Measurements from ENCODE around the gene ELF2. TPM values are rescaled to one million over a fixed set of nuclear protein-coding genes. Genes with fewer than 3 reads are reported as not detected.

ELF2 gene
- polyA plus RNA-seq, 1 donor from 2014 or later = 105 TPM

DNA sequence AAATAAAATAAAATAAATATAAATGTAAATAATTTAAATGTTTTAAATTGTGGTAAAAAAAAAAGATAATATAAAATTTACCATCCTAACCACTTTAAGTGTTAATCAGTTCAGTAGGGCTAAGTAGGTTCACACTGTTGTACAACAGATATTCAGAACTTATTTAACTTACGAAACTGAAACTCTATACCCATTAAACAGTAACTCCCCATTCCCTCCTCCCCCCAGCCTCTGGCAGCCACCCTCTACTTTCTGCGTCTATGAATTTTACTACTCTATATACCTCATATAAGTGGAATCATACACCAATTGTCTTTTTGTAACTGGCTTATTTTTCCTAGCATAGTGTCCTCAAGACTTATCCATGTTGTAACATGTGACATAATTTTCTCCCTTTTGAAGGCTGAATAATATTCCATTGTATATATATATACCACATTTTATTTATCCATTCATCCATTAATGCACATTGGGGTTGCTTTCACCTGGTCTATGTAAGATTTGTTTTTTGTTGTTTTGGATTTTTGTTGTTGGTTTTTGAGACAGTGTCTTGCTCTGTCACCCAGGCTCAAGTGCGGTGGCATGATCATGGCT, 32.5 kb upstream of the ELF2 start:
- no peaks in the 10 kb centered on the region for H3K27me3 ChIP-seq (ENCODE audit: insufficient read depth, low read depth, low read length)
- no peak overlapping the region for H3K9ac ChIP-seq (ENCODE audit: low read length)
- H4K20me1 ChIP-seq (ENCODE audit: insufficient read depth) = no peaks in the 10 kb centered on the region
- H3K9me2 ChIP-seq (ENCODE audit: insufficient read depth, low read length) = no peaks in the 10 kb centered on the region
- no peak overlapping the region for H3K27ac ChIP-seq (ENCODE audit: low read length)
- H3K9me3 ChIP-seq (ENCODE audit: low read length) = no peaks in the 10 kb centered on the region
- no peak overlapping the region for H3K4me2 ChIP-seq (ENCODE audit: low read length)
- no peaks in the 10 kb centered on the region for H3K79me2 ChIP-seq (replicated peaks; ENCODE audit: insufficient read depth, low read length)
- H3K4me3 ChIP-seq (ENCODE audit: low read length) = no peak overlapping the region
- H3K36me3 ChIP-seq (ENCODE audit: insufficient read depth, low read length) = no peaks in the 10 kb centered on the region
- TF ChIP-seq EZH2 (IDR thresholded peaks at IDR 0.05; ENCODE audit: borderline replicate concordance, insufficient read depth, low read length, poor library complexity, severe bottlenecking) = no peak
- TF ChIP-seq POLR2AphosphoS5 (IDR thresholded peaks at IDR 0.05) = no peak
- TF ChIP-seq EP300 (conservative IDR thresholded peaks at IDR 0.05; ENCODE audit: poor library complexity, severe bottlenecking) = no peak
- TF ChIP-seq MXI1 (conservative IDR thresholded peaks at IDR 0.05; ENCODE audit: poor library complexity, severe bottlenecking) = no peak
- TF ChIP-seq TAF1 (IDR thresholded peaks at IDR 0.05; ENCODE audit: low read depth) = no peak
- TF ChIP-seq, protein P1, sequence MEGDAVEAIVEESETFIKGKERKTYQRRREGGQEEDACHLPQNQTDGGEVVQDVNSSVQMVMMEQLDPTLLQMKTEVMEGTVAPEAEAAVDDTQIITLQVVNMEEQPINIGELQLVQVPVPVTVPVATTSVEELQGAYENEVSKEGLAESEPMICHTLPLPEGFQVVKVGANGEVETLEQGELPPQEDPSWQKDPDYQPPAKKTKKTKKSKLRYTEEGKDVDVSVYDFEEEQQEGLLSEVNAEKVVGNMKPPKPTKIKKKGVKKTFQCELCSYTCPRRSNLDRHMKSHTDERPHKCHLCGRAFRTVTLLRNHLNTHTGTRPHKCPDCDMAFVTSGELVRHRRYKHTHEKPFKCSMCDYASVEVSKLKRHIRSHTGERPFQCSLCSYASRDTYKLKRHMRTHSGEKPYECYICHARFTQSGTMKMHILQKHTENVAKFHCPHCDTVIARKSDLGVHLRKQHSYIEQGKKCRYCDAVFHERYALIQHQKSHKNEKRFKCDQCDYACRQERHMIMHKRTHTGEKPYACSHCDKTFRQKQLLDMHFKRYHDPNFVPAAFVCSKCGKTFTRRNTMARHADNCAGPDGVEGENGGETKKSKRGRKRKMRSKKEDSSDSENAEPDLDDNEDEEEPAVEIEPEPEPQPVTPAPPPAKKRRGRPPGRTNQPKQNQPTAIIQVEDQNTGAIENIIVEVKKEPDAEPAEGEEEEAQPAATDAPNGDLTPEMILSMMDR (IDR thresholded peaks at IDR 0.05; ENCODE audit: poor library complexity, severe bottlenecking) = no peak
- no peak for TF ChIP-seq SMC3 (conservative IDR thresholded peaks at IDR 0.05; ENCODE audit: poor library complexity)
- TF ChIP-seq RAD21 (conservative IDR thresholded peaks at IDR 0.05) = no peak
- TF ChIP-seq, protein P2, sequence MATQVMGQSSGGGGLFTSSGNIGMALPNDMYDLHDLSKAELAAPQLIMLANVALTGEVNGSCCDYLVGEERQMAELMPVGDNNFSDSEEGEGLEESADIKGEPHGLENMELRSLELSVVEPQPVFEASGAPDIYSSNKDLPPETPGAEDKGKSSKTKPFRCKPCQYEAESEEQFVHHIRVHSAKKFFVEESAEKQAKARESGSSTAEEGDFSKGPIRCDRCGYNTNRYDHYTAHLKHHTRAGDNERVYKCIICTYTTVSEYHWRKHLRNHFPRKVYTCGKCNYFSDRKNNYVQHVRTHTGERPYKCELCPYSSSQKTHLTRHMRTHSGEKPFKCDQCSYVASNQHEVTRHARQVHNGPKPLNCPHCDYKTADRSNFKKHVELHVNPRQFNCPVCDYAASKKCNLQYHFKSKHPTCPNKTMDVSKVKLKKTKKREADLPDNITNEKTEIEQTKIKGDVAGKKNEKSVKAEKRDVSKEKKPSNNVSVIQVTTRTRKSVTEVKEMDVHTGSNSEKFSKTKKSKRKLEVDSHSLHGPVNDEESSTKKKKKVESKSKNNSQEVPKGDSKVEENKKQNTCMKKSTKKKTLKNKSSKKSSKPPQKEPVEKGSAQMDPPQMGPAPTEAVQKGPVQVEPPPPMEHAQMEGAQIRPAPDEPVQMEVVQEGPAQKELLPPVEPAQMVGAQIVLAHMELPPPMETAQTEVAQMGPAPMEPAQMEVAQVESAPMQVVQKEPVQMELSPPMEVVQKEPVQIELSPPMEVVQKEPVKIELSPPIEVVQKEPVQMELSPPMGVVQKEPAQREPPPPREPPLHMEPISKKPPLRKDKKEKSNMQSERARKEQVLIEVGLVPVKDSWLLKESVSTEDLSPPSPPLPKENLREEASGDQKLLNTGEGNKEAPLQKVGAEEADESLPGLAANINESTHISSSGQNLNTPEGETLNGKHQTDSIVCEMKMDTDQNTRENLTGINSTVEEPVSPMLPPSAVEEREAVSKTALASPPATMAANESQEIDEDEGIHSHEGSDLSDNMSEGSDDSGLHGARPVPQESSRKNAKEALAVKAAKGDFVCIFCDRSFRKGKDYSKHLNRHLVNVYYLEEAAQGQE (IDR thresholded peaks at IDR 0.05; ENCODE audit: borderline replicate concordance) = no peak
- no peak overlapping the region for H2AFZ ChIP-seq (ENCODE audit: low read depth, low read length)
- no peaks in the 10 kb centered on the region for H3F3A ChIP-seq (ENCODE audit: insufficient read depth, low read length, poor library complexity, severe bottlenecking)

DNA sequence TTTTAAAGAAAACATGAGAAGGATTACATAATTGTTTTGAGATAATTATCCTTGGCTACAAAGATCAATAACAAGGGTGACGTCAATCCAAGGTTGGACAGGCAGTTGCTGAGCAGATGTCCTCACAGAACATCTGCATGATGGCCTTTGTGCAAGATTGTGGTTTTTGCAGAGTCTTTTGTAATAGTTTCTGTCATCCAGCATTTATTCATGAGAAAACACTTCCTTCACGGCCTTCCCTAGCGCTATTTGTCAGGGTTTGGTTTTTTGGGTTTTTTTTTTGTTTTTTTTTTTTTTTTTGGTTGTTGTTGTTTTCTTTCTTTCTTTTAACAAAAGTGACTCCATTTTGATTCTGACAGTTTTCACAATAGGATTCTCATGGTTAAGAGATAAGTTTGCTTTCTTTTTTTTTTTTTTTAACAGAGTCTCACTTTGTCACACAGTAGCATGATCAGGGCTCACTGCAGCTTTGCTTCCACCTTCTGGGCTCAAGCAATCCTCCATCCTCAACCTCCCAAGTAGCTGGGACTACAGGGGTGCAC, 31.5 kb upstream of the ELF2 start:
- H4K20me1 ChIP-seq (ENCODE audit: insufficient read depth) = no peaks in the 10 kb centered on the region
- H3F3A ChIP-seq (ENCODE audit: insufficient read depth, low read length, poor library complexity, severe bottlenecking) = no peaks in the 10 kb centered on the region
- no peaks in the 10 kb centered on the region for H3K9me3 ChIP-seq (ENCODE audit: low read length)
- no peaks in the 10 kb centered on the region for H3K36me3 ChIP-seq (ENCODE audit: insufficient read depth, low read length)
- no peak overlapping the region for H3K4me2 ChIP-seq (ENCODE audit: low read length)
- H3K27ac ChIP-seq (ENCODE audit: low read length) = no peak overlapping the region
- H3K4me3 ChIP-seq (ENCODE audit: low read length) = no peak overlapping the region
- H2AFZ ChIP-seq (ENCODE audit: low read depth, low read length) = no peak overlapping the region
- H3K9ac ChIP-seq (ENCODE audit: low read length) = no peak overlapping the region
- no peaks in the 10 kb centered on the region for H3K79me2 ChIP-seq (replicated peaks; ENCODE audit: insufficient read depth, low read length)
- H3K9me2 ChIP-seq (ENCODE audit: insufficient read depth, low read length) = no peaks in the 10 kb centered on the region
- TF ChIP-seq, protein P2 (IDR thresholded peaks at IDR 0.05; ENCODE audit: borderline replicate concordance) = no peak
- no peak for TF ChIP-seq SMC3 (conservative IDR thresholded peaks at IDR 0.05; ENCODE audit: poor library complexity)
- TF ChIP-seq, protein P1 (IDR thresholded peaks at IDR 0.05; ENCODE audit: poor library complexity, severe bottlenecking) = no peak
- TF ChIP-seq POLR2AphosphoS5 (IDR thresholded peaks at IDR 0.05) = no peak
- no peak for TF ChIP-seq EZH2 (IDR thresholded peaks at IDR 0.05; ENCODE audit: borderline replicate concordance, insufficient read depth, low read length, poor library complexity, severe bottlenecking)
- no peak for TF ChIP-seq TAF1 (IDR thresholded peaks at IDR 0.05; ENCODE audit: low read depth)
- TF ChIP-seq EP300 (conservative IDR thresholded peaks at IDR 0.05; ENCODE audit: poor library complexity, severe bottlenecking) = no peak
- TF ChIP-seq RAD21 (conservative IDR thresholded peaks at IDR 0.05) = no peak
- no peak for TF ChIP-seq MXI1 (conservative IDR thresholded peaks at IDR 0.05; ENCODE audit: poor library complexity, severe bottlenecking)
- no peaks in the 10 kb centered on the region for H3K27me3 ChIP-seq (ENCODE audit: insufficient read depth, low read depth, low read length)

Measured in neural cell (in vitro differentiated cells).